Stimulated activated CD4-positive, alpha-beta T cell treated with anti-CD3 and anti-CD28 coated beads, Interleukin-4, amount 100 ng/mL, for 1 hour (primary cell): ENCODE measurements around the gene SAMD4A.

Source experiments
- DNase-seq: peaks from one replicate; pipeline ENCODE4 v3.0.0-alpha.2; 2020

Gene SAMD4A

GRCh38 chr14:54633076-54633475 is 66.1 kb downstream of the SAMD4A start:
- no peak for DNase-seq

GRCh38 chr14:54637270-54638134 is 70.6 kb downstream of the SAMD4A start:
- no peak for DNase-seq

GRCh38 chr14:54638135-54638446 is 71.2 kb downstream of the SAMD4A start:
- DNase-seq, result no peak

- no peak for DNase-seq
Measured at GRCh38 chr14:54639611-54640010, 72.7 kb downstream of the SAMD4A start.

GRCh38 chr14:54640506-54640905 is 73.6 kb downstream of the SAMD4A start:
- no peak for DNase-seq

- no peak for DNase-seq
Measured at GRCh38 chr14:54642121-54642520, 75.2 kb downstream of the SAMD4A start.

- no peak for DNase-seq
Measured at GRCh38 chr14:54642801-54643695, 76.1 kb downstream of the SAMD4A start.

GRCh38 chr14:54643696-54644176 is 76.8 kb downstream of the SAMD4A start:
- no peak for DNase-seq

GRCh38 chr14:54645639-54646038 is 78.7 kb downstream of the SAMD4A start:
- no peak for DNase-seq

- no peak for DNase-seq
Measured at GRCh38 chr14:54646626-54647025, 79.7 kb downstream of the SAMD4A start.

- no peak for DNase-seq
Measured at GRCh38 chr14:54647378-54647777, 80.5 kb downstream of the SAMD4A start.

- DNase-seq, result no peak
Measured at GRCh38 chr14:54649056-54649455, 82.1 kb downstream of the SAMD4A start.

GRCh38 chr14:54650331-54650958 is 83.5 kb downstream of the SAMD4A start:
- DNase-seq, result no peak

GRCh38 chr14:54650959-54651351 is 84.0 kb downstream of the SAMD4A start:
- DNase-seq, result no peak

GRCh38 chr14:54651649-54652048 is 84.7 kb downstream of the SAMD4A start:
- DNase-seq, result no peak

GRCh38 chr14:54652188-54652587 is 85.3 kb downstream of the SAMD4A start:
- no peak for DNase-seq

GRCh38 chr14:54652605-54653052 is 85.7 kb downstream of the SAMD4A start:
- no peak for DNase-seq

- DNase-seq, result no peak
Measured at GRCh38 chr14:54653712-54654469, 87.0 kb downstream of the SAMD4A start.

- DNase-seq, result no peak
Measured at GRCh38 chr14:54654605-54655004, 87.7 kb downstream of the SAMD4A start.

GRCh38 chr14:54658836-54659235 is 91.9 kb downstream of the SAMD4A start:
- no peak for DNase-seq

GRCh38 chr14:54659365-54659764 is 92.4 kb downstream of the SAMD4A start:
- DNase-seq, result no peak

GRCh38 chr14:54660604-54661111 is 93.7 kb downstream of the SAMD4A start:
- DNase-seq, result no peak
